ENCODE measurements around the gene FLYWCH1. TPM values are rescaled to one million over a fixed set of nuclear protein-coding genes. Genes with fewer than 3 reads are reported as not detected.

Gene FLYWCH1
- total RNA-seq, 2 experiments from 2014 or later, result 33.5 to 35.4 TPM

- intact Hi-C loops (cut with micrococcal nuclease), result loop anchor here (1.0 to 2.0 kb wide), 3 partner anchors 9 to 43 kb away; partner anchors contain the start of genes HCFC1R1 and KREMEN2
- no peaks in the 10 kb centered on the region for H3K27me3 Mint-ChIP-seq (ENCODE audit: low read depth)
- peak overlapping the region; percentile 64 for H3K27ac Mint-ChIP-seq
- peaks cover 32% of the 10 kb centered on the region for H3K36me3 Mint-ChIP-seq (ENCODE audit: low read depth)
- peak overlapping the region; percentile 81 for H3K4me3 Mint-ChIP-seq
- CTCF ChIA-PET, result interaction anchor here (0.6 to 2.1 kb wide), 2 partner anchors 16 to 17 kb away, joined by 3 to 12 read pairs; partner anchors contain the start of gene KREMEN2
- peak; percentile 55 for DNase-seq
- no peaks in the 10 kb centered on the region for H3K9me3 Mint-ChIP-seq
- peaks cover 14% of the 10 kb centered on the region for H3K4me1 Mint-ChIP-seq (ENCODE audit: low read depth)
Observed at GRCh38 chr16:2979669-2980226, 68.0 kb downstream of the FLYWCH1 start.

DNA sequence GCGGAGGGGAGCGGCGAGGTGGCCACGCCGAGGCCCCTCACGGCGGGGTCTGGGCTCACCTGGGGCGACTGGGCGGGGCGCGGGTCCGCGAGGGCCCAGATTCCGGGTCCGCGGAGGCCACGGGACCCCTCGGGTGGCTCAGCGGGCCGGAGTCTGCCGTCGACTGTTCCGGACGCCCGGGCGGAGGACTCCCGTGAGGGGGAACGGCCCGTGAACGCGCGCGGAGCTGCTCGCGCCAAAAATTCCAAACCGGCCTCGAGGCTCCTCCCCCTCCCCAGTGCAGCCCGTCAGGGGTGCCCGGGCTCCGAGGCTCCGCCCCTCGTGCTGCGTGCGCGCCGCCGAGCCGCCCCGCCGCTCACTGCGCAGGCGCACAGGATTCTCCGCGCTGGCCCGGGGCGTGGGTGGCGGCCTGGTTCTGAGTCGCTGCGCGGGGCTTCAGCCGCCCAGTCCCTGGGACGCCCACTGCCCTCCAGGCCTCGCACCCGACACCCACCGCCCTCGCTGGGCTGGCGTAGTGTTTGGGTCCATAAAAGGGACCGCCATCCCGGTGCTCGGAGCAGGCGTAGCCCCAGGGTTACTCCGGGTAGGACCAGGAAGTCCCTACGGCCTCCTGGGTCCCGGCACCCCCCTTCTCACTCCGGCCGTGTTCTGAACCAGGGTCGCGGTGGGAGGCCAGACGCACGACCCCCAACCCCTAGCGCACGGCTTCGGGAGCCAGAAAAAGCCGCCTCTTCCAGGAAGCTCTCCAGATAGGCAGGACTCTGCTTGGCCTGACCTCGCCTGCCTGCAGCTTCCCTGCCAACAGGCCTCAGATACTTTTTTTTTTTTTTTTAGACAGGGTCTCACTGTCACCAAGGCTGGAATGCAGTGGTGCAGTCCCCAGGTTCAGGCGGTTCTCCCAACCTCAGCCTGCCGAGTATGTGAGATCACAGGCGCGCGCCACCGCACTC lies 68.8 kb downstream of the FLYWCH1 start, which contains the start of gene PKMYT1:
Gene PKMYT1 (minus strand): TSS at position 220 of the 950 bp plus-strand sequence. CDS start 789 bp downstream, outside the sequence.
- H3K27ac Mint-ChIP-seq, result peak within 1 kb of the TSS; percentile 84
- H3K36me3 Mint-ChIP-seq (ENCODE audit: low read depth), result peaks cover 29% of the 10 kb centered on the region
- CTCF ChIA-PET, result interaction anchor here (0.6 to 2.5 kb wide), 8 partner anchors 9 to 847 kb away, joined by 3 to 12 read pairs (median 4); no protein-coding TSS in a partner anchor
- intact Hi-C loops (cut with micrococcal nuclease), result loop anchor here (1.0 to 2.0 kb wide), 3 partner anchors 10 to 42 kb away; partner anchors contain the start of genes HCFC1R1 and KREMEN2
- H3K4me3 Mint-ChIP-seq, result peak within 1 kb of the TSS; percentile 81
- peaks cover 14% of the 10 kb centered on the region for H3K4me1 Mint-ChIP-seq (ENCODE audit: low read depth)
- peak; percentile 95 for DNase-seq
- no peaks in the 10 kb centered on the region for H3K27me3 Mint-ChIP-seq (ENCODE audit: low read depth)
- H3K9me3 Mint-ChIP-seq, result no peaks in the 10 kb centered on the region

DNA sequence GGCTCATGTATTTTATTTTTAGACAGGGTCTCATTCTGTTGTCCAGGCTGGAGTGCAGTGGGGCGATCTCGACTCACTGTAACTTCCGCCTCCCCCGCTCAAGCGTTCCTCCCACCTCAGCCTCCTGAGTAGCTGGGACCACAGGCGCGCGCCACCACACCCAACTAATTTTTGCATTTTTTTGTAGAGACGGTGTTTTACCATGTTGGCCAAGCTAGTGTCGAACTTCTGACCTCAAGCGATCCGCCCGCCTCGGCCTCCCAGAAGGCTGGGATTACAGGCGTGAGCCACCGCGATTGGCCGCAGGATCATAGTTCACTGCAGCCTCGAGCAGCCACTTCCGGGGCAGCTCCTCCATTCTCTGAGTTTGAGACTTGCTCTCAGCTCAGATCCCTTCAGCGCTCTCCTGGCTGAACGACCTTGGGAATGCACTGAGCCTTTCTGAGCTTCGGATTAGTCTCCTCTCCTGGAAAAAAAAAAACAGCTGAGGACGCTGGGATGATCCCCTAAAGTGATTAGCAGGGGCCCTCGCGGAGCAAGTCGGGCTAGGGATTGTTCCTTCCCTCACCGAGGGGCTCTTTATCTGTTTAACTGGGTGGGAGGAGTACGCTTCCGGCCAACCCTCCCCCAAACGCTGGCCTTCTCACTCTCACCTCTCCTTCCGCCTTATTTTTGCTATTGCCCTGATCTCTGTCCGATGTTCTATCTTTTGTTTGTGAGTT lies 69.6 kb downstream of the FLYWCH1 start:
- peaks cover 14% of the 10 kb centered on the region for H3K4me1 Mint-ChIP-seq (ENCODE audit: low read depth)
- H3K36me3 Mint-ChIP-seq (ENCODE audit: low read depth), result peaks cover 23% of the 10 kb centered on the region
- H3K27ac Mint-ChIP-seq, result peak overlapping the region; percentile 84
- CTCF ChIA-PET, result interaction anchor here (0.8 to 2.5 kb wide), 5 partner anchors 9 to 149 kb away, joined by 3 to 12 read pairs (median 5); no protein-coding TSS in a partner anchor
- intact Hi-C loops (cut with micrococcal nuclease), result loop anchor here (2.0 kb wide), 2 partner anchors 17 to 41 kb away; partner anchors contain the start of genes HCFC1R1 and KREMEN2
- no peak for DNase-seq
- peak overlapping the region; percentile 81 for H3K4me3 Mint-ChIP-seq
- no peaks in the 10 kb centered on the region for H3K9me3 Mint-ChIP-seq
- H3K27me3 Mint-ChIP-seq (ENCODE audit: low read depth), result no peaks in the 10 kb centered on the region

DNA sequence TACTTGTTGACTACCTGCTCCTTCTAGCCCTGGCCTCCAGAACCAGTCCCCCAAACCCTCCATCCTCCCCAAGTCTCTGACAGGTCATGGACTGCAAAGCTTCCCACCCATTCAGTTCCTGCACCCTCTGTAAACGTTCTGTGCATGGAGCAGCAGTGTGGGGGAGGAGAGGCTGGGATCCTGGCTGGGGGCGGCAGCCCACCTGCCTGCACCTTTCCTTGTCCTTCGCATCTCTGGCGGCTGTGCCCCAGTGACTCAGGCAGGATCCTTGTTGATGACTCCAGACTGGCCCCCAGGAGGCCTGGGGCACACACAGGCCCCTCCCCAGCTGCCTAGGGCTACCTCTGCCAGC lies 70.1 kb downstream of the FLYWCH1 start:
- no peak overlapping the region for H3K27ac Mint-ChIP-seq
- intact Hi-C loops (cut with micrococcal nuclease), result loop anchor here (2.0 kb wide), 3 partner anchors 17 to 77 kb away; partner anchors contain the start of genes HCFC1R1 and KREMEN2
- no peaks in the 10 kb centered on the region for H3K27me3 Mint-ChIP-seq (ENCODE audit: low read depth)
- no peak for DNase-seq
- H3K9me3 Mint-ChIP-seq, result no peaks in the 10 kb centered on the region
- H3K4me3 Mint-ChIP-seq, result peak overlapping the region; percentile 81
- H3K4me1 Mint-ChIP-seq (ENCODE audit: low read depth), result peaks cover 14% of the 10 kb centered on the region
- peaks cover 21% of the 10 kb centered on the region for H3K36me3 Mint-ChIP-seq (ENCODE audit: low read depth)
- CTCF ChIA-PET, result interaction anchor here (1.1 to 2.5 kb wide), 4 partner anchors 10 to 148 kb away, joined by 3 to 9 read pairs (median 4); no protein-coding TSS in a partner anchor

GRCh38 chr16:2982402-2982801 lies 70.7 kb downstream of the FLYWCH1 start:
- H3K27me3 Mint-ChIP-seq (ENCODE audit: low read depth), result no peaks in the 10 kb centered on the region
- H3K4me3 Mint-ChIP-seq, result no peak overlapping the region
- H3K36me3 Mint-ChIP-seq (ENCODE audit: low read depth), result peaks cover 16% of the 10 kb centered on the region
- no peaks in the 10 kb centered on the region for H3K9me3 Mint-ChIP-seq
- DNase-seq, result no peak
- H3K4me1 Mint-ChIP-seq (ENCODE audit: low read depth), result peaks cover 14% of the 10 kb centered on the region
- H3K27ac Mint-ChIP-seq, result no peak overlapping the region
- CTCF ChIA-PET, result interaction anchor here (1.0 to 2.5 kb wide), 4 partner anchors 10 to 70 kb away, joined by 4 to 9 read pairs (median 6); partner anchors contain the start of gene FLYWCH1
- intact Hi-C loops (cut with micrococcal nuclease), result loop anchor here (2.0 kb wide), 1 partner anchor 78 kb away; no protein-coding TSS in a partner anchor

DNA sequence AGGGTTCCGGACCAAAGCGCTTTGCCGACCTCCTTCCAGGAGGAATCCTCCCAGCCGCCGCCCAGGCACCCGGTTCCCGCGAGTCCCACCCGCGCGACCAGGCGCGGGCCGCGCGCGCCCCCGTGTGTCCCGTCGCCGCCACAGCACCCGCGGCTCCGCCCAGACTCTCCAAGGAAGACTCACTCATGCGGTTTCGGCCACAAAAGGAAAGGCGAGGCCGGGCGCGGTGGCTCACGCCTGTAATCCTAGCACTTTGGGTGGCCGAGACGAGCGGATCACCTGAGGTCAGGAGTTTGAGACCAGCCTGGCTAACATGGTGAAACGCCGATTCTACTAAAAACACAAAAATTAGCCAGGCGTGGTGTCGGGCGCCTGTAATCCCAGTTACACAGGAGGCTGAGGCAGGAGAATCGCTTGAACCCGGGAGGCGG lies 72.0 kb downstream of the FLYWCH1 start:
- Mint-ChIP-seq H3K27ac (no peak overlapping the region), H3K4me1 (ENCODE audit: low read depth) (peaks cover 10% of the 10 kb centered on the region), H3K9me3 (no peaks in the 10 kb centered on the region), H3K27me3 (ENCODE audit: low read depth) (no peaks in the 10 kb centered on the region), H3K36me3 (ENCODE audit: low read depth) (peaks cover 7% of the 10 kb centered on the region), H3K4me3 (peak overlapping the region; percentile 36)
- intact Hi-C loops (cut with micrococcal nuclease), result loop anchor here (1.0 to 2.0 kb wide), 2 partner anchors 56 to 79 kb away; no protein-coding TSS in a partner anchor
- CTCF ChIA-PET, result interaction anchor here (0.7 to 1.4 kb wide), 4 partner anchors 9 to 48 kb away, joined by 3 to 9 read pairs (median 3); no protein-coding TSS in a partner anchor
- DNase-seq, result peak; percentile 81

DNA sequence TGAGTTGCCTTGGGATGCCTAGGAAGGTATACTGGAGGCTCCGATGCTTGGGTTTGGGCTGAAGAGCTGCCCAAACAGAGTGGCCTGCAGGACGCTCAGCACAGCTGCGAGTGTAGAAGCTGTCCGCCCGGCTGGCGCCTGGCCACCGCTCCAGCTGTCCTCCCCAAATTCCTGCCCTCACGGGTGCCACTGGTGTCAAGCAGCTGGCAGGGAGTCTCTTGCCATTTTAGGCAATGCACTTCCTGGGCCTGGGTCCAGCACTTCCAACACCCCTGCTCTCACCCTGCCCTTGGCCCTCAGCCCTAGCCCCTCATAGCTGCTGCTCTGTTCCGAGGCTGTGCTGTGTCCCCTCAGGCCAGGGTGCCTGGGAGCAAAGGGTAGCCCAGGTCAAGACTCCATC lies 73.7 kb downstream of the FLYWCH1 start:
- CTCF ChIA-PET, result interaction anchor here (0.6 to 1.6 kb wide), 3 partner anchors 44 to 67 kb away, joined by 3 to 5 read pairs (median 4); no protein-coding TSS in a partner anchor
- H3K9me3 Mint-ChIP-seq, result no peaks in the 10 kb centered on the region
- H3K27me3 Mint-ChIP-seq (ENCODE audit: low read depth), result no peaks in the 10 kb centered on the region
- no peak overlapping the region for H3K27ac Mint-ChIP-seq
- H3K4me1 Mint-ChIP-seq (ENCODE audit: low read depth), result peaks cover 8% of the 10 kb centered on the region
- no peak overlapping the region for H3K4me3 Mint-ChIP-seq
- no peaks in the 10 kb centered on the region for H3K36me3 Mint-ChIP-seq (ENCODE audit: low read depth)
- no peak for DNase-seq
- intact Hi-C loops (cut with micrococcal nuclease), result no loop called here

- intact Hi-C loops (cut with micrococcal nuclease), result no loop called here
- H3K36me3 Mint-ChIP-seq (ENCODE audit: low read depth), result no peaks in the 10 kb centered on the region
- peaks cover 8% of the 10 kb centered on the region for H3K4me1 Mint-ChIP-seq (ENCODE audit: low read depth)
- H3K9me3 Mint-ChIP-seq, result no peaks in the 10 kb centered on the region
- H3K4me3 Mint-ChIP-seq, result no peak overlapping the region
- H3K27me3 Mint-ChIP-seq (ENCODE audit: low read depth), result no peaks in the 10 kb centered on the region
- DNase-seq, result no peak
- CTCF ChIA-PET, result interaction anchor here (0.6 to 1.2 kb wide), 2 partner anchors 43 to 67 kb away, joined by 3 to 4 read pairs; no protein-coding TSS in a partner anchor
- no peak overlapping the region for H3K27ac Mint-ChIP-seq
Observed at GRCh38 chr16:2985893-2986355, 74.2 kb downstream of the FLYWCH1 start.

GRCh38 chr16:2986623-2987188 lies 75.0 kb downstream of the FLYWCH1 start:
- Mint-ChIP-seq H3K27me3 (ENCODE audit: low read depth) (no peaks in the 10 kb centered on the region), H3K36me3 (ENCODE audit: low read depth) (no peaks in the 10 kb centered on the region), H3K4me1 (ENCODE audit: low read depth) (peaks cover 7% of the 10 kb centered on the region), H3K27ac (no peak overlapping the region), H3K9me3 (no peaks in the 10 kb centered on the region), H3K4me3 (no peak overlapping the region)
- intact Hi-C loops (cut with micrococcal nuclease), result no loop called here
- CTCF ChIA-PET, result interaction anchor here (1.2 kb wide), 1 partner anchor 43 kb away, joined by 4 read pairs; no protein-coding TSS in a partner anchor
- DNase-seq, result no peak

DNA sequence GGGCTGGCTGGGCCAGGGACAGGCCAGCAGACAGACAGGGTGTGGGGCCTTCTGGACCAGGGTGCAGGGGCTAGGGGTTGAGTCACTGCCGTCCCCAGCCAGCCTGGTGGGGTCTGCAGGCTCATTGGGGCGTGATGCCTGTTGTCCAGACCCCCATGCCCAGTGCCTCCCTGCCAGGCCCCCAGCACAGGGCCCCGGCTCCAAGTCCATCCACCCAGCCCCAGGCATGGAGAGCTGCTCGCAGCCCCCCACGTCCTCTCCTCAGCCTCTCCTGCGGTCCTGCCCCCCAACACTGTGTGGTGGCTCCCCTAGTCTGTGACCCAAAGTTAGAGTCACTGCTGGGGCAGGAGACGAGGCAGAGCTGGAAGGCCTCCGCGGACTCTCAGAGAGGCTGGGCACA lies 75.6 kb downstream of the FLYWCH1 start:
- H3K27me3 Mint-ChIP-seq (ENCODE audit: low read depth), result no peaks in the 10 kb centered on the region
- no peaks in the 10 kb centered on the region for H3K36me3 Mint-ChIP-seq (ENCODE audit: low read depth)
- H3K27ac Mint-ChIP-seq, result no peak overlapping the region
- no peak for DNase-seq
- H3K4me3 Mint-ChIP-seq, result no peak overlapping the region
- intact Hi-C loops (cut with micrococcal nuclease), result no loop called here
- peaks cover 6% of the 10 kb centered on the region for H3K4me1 Mint-ChIP-seq (ENCODE audit: low read depth)
- CTCF ChIA-PET, result no interaction called here
- no peaks in the 10 kb centered on the region for H3K9me3 Mint-ChIP-seq

DNA sequence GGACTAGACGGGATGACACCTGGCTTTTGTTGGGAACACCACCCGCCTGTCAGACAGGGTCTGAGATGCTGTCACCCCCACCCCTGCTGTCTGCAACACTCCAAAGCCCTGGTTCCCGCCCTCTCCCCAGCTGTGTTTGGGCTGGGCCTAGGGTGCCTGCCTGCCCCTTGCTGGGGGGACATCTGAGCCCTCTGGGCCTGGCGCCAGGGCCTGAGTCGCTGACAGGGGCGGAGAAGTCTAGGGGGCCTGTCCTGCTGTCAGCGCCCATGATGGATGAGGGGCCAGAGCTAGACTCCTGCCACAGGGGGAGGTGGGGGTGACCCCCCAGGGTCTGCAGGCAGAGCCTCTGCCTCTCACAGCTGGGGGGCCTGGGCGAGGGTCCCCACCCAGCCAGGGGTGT lies 76.1 kb downstream of the FLYWCH1 start:
- no peaks in the 10 kb centered on the region for H3K27me3 Mint-ChIP-seq (ENCODE audit: low read depth)
- H3K27ac Mint-ChIP-seq, result no peak overlapping the region
- H3K4me1 Mint-ChIP-seq (ENCODE audit: low read depth), result peaks cover 6% of the 10 kb centered on the region
- no peaks in the 10 kb centered on the region for H3K36me3 Mint-ChIP-seq (ENCODE audit: low read depth)
- no peak for DNase-seq
- no peaks in the 10 kb centered on the region for H3K9me3 Mint-ChIP-seq
- intact Hi-C loops (cut with micrococcal nuclease), result no loop called here
- CTCF ChIA-PET, result interaction anchor here (0.5 kb wide), 1 partner anchor 27 kb away, joined by 3 read pairs; no protein-coding TSS in a partner anchor
- H3K4me3 Mint-ChIP-seq, result no peak overlapping the region
